ENCODE data around the gene SLC2A9.

SLC2A9 gene

DNA sequence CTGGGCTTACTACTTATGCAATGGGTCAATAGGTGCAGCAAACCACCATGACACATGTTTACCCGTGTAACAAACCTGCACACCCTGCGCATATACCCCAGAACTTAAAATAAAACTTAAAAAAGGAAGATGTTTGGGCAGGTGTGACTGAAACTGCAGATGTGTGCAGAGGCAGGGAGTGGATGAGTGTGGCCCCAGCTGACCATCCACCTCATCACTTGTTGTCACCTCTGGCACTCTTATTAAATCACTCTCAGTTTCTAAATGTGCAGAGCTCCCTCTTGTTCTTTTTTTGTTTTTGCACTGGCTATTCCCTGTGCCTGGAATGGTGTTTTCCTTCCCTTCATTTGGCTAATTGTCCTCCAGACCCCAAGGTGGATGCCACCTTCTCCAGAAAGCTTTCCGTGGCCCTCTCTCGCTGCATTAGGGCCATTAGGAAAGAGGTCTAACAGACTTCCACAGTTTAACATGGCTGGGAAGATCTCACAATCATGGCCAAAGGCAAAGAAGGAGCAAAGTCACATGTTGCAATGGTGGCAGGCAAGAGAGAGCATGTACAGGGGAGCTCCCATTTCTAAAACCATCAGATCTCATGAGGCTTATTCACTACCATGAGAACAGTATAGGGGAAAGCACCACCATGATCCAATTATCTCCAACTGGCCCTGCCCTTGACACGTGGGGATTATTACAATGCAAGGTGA lies 58.5 kb downstream of the SLC2A9 start:
- H3K4me3 ChIP-seq (ENCODE audit: low read depth, low read length): no peak overlapping the region
- H2AFZ ChIP-seq (ENCODE audit: low read length, unreplicated experiment): no peak overlapping the region
- H3K27ac ChIP-seq (ENCODE audit: low read depth, low read length): no peak overlapping the region
- H3K27me3 ChIP-seq (ENCODE audit: insufficient read depth, low read length): no peaks in the 10 kb centered on the region
- H3K79me2 ChIP-seq (ENCODE audit: control insufficient read depth, insufficient read depth, low read length, unreplicated experiment): no peaks in the 10 kb centered on the region
- no peaks in the 10 kb centered on the region for H3K4me1 ChIP-seq (ENCODE audit: control insufficient read depth, insufficient read depth, low read length, unreplicated experiment)
- no peaks in the 10 kb centered on the region for H3K36me3 ChIP-seq (ENCODE audit: insufficient read depth, low read length)

DNA sequence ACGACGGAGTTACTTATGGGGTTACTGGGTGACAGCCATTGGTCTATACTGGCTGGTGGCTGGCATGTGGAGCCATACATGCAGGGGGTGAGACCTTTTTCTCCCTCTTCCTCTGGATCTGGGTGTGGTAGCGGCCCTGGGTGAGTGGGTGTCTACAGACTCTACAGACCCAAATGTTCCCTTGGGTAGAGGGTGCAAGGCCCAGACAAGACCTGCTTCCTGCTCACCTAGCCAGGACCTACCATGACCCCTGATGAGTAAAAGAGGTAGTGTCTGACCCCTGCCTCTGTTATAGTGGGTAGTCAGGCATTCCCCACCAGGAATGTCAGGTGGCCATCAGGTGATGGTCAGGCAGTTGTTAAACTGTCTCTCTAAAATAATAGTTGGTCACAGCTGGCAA lies 66.8 kb downstream of the SLC2A9 start:
- Histone ChIP-seq H3K36me3 (ENCODE audit: insufficient read depth, low read length) (no peaks in the 10 kb centered on the region), H3K4me3 (ENCODE audit: low read depth, low read length) (no peak overlapping the region), H3K4me1 (ENCODE audit: control insufficient read depth, insufficient read depth, low read length, unreplicated experiment) (no peaks in the 10 kb centered on the region), H3K27ac (ENCODE audit: low read depth, low read length) (no peak overlapping the region), H3K27me3 (ENCODE audit: insufficient read depth, low read length) (no peaks in the 10 kb centered on the region), H3K79me2 (ENCODE audit: control insufficient read depth, insufficient read depth, low read length, unreplicated experiment) (no peaks in the 10 kb centered on the region), H2AFZ (ENCODE audit: low read length, unreplicated experiment) (no peak overlapping the region)

DNA sequence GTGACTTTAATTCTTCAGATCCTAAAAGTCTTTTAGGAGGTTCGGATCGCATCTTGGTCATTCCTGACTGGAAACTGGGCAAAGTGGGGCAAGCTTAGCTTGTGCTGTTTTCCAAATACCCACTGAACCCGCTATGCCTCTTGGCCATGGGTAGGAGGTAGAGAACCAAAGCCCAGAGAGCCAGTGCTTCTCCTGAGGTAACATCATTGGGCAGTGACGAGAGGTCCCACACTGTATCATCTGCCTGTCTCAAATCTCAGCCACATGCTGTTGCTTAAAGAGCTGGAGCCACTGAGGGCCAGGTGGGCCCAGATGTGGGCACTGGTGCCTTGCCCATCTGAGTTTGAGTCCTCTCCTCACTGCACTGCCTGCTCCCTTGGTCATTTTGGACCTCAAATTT lies 68.2 kb downstream of the SLC2A9 start:
- no peaks in the 10 kb centered on the region for H3K36me3 ChIP-seq (ENCODE audit: insufficient read depth, low read length)
- no peaks in the 10 kb centered on the region for H3K4me1 ChIP-seq (ENCODE audit: control insufficient read depth, insufficient read depth, low read length, unreplicated experiment)
- no peak overlapping the region for H2AFZ ChIP-seq (ENCODE audit: low read length, unreplicated experiment)

DNA sequence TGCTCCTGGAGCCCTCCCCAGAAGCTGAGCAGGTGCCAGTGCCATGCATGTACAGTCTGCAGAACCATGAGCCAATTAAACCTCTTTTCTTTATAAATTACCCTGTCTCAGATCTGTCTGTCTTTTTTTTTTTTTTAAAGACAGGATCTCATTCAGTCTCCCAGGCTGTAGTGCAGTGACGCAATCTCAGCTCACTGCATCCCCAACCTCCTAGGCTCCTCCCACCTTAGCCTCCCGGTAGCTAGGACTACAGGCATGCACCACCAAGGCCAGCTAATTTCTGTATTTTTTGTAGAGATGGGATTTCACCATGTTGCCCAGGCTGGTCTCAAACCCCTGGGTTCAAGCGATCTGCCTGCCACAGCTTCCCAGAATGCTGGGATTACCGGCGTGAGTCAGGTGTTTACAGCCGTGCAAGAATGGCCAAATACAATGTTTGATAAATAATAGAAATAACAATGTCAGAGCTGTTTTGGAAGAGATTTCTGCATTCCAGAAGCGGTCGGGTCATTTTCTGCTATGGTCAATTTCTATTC lies 68.8 kb downstream of the SLC2A9 start:
- Histone ChIP-seq H3K36me3 (ENCODE audit: insufficient read depth, low read length) (no peaks in the 10 kb centered on the region), H3K4me3 (ENCODE audit: low read depth, low read length) (no peak overlapping the region), H3K4me1 (ENCODE audit: control insufficient read depth, insufficient read depth, low read length, unreplicated experiment) (no peaks in the 10 kb centered on the region), H3K27me3 (ENCODE audit: insufficient read depth, low read length) (no peaks in the 10 kb centered on the region), H3K79me2 (ENCODE audit: control insufficient read depth, insufficient read depth, low read length, unreplicated experiment) (no peaks in the 10 kb centered on the region), H2AFZ (ENCODE audit: low read length, unreplicated experiment) (no peak overlapping the region), H3K27ac (ENCODE audit: low read depth, low read length) (no peak overlapping the region)

More for the DNA sequence above, 68.2 kb downstream of the SLC2A9 start:
- no peak overlapping the region for H3K4me3 ChIP-seq (ENCODE audit: low read depth, low read length)
- no peaks in the 10 kb centered on the region for H3K79me2 ChIP-seq (ENCODE audit: control insufficient read depth, insufficient read depth, low read length, unreplicated experiment)
- no peaks in the 10 kb centered on the region for H3K27me3 ChIP-seq (ENCODE audit: insufficient read depth, low read length)
- no peak overlapping the region for H3K27ac ChIP-seq (ENCODE audit: low read depth, low read length)

DNA sequence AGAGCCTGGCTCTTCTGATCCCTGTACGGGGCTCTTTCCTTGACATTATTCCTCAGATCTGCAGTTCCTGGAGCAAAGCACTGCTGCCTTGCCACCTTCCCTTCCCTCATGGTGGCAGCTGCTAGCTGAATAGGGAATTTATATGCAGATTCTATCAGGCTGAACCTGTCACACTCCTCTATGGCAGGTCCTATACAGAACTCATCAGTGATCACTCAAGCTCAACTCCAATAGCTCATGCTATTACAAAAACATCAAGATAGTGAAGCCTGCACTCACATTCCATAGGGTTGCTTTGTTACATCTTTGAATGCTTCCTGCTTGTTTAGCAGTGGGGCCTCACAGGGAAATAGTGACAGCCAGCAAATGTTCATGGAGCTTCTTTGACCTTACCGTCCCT lies 71.7 kb downstream of the SLC2A9 start:
- Histone ChIP-seq H3K79me2 (ENCODE audit: control insufficient read depth, insufficient read depth, low read length, unreplicated experiment) (no peaks in the 10 kb centered on the region), H3K27ac (ENCODE audit: low read depth, low read length) (no peak overlapping the region), H3K36me3 (ENCODE audit: insufficient read depth, low read length) (no peaks in the 10 kb centered on the region), H3K4me3 (ENCODE audit: low read depth, low read length) (no peak overlapping the region), H3K27me3 (ENCODE audit: insufficient read depth, low read length) (no peaks in the 10 kb centered on the region), H2AFZ (ENCODE audit: low read length, unreplicated experiment) (no peak overlapping the region), H3K4me1 (ENCODE audit: control insufficient read depth, insufficient read depth, low read length, unreplicated experiment) (no peaks in the 10 kb centered on the region)

DNA sequence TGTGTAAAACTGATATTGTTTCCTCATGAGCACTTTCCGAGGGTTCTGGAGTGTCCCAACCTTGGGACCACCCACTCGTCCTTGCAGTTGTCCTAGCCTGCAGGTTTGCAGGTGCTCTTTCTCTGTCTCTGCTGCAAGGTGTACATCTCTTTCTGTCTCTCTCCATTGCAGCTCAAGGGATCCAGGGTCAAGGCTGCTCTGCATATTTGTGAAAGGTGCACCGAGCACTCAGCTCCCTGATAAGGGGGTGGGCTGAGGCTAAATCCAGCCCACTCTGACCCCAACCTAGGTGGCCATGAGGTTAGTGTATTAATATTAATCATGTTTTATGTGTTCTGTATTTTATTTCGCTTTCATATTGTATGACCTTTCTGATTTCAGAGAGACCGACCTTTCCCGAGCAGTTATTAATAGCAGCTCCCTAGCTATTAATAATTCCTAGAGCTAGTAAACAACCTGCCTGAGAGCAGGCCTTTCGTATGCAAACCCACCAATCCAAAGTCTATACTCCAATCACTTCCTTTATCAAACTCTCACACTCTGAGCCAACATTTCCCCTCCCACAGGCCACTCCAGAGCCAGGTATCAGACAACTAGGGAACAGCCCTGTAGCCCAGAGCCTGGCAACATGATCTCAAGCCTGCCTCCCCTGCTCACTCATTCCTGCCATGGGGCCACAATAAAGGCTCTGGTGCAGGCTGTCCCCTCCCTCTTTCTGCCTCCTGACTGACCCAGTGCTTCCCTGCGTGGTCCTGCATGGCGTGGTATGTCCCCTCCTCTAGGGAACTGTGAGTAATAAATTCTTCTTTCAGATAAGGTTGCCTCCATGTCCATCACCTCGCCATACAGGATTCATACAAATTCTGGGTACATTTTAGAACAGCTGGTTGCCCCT lies 73.9 kb downstream of the SLC2A9 start:
- Histone ChIP-seq H3K27me3 (ENCODE audit: insufficient read depth, low read length) (no peaks in the 10 kb centered on the region), H3K27ac (ENCODE audit: low read depth, low read length) (no peak overlapping the region), H3K4me1 (ENCODE audit: control insufficient read depth, insufficient read depth, low read length, unreplicated experiment) (no peaks in the 10 kb centered on the region), H3K4me3 (ENCODE audit: low read depth, low read length) (no peak overlapping the region), H3K36me3 (ENCODE audit: insufficient read depth, low read length) (no peaks in the 10 kb centered on the region), H3K79me2 (ENCODE audit: control insufficient read depth, insufficient read depth, low read length, unreplicated experiment) (no peaks in the 10 kb centered on the region), H2AFZ (ENCODE audit: low read length, unreplicated experiment) (no peak overlapping the region)

DNA sequence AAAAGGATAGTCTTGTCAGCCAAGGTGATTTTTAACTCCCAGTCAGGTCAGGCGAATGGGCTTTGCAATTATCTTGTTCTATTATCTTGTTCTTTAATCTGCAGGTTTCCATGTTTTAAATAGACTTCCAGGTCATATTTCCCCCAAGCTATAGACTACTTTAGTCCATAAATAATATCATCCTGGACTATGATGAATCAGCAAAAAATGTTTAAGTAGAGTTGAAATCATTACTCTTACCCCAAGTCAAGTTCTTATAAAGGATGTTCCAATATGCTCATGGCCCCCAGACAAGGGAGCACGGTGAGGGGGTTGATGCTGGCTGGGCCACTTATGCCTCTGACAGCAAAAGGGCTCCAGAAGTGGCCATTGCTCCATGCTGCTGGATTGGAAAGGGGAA lies 75.1 kb downstream of the SLC2A9 start:
- Histone ChIP-seq H3K4me1 (ENCODE audit: control insufficient read depth, insufficient read depth, low read length, unreplicated experiment) (no peaks in the 10 kb centered on the region), H3K36me3 (ENCODE audit: insufficient read depth, low read length) (no peaks in the 10 kb centered on the region), H3K79me2 (ENCODE audit: control insufficient read depth, insufficient read depth, low read length, unreplicated experiment) (no peaks in the 10 kb centered on the region), H3K27me3 (ENCODE audit: insufficient read depth, low read length) (no peaks in the 10 kb centered on the region), H3K27ac (ENCODE audit: low read depth, low read length) (no peak overlapping the region), H3K4me3 (ENCODE audit: low read depth, low read length) (no peak overlapping the region), H2AFZ (ENCODE audit: low read length, unreplicated experiment) (no peak overlapping the region)

DNA sequence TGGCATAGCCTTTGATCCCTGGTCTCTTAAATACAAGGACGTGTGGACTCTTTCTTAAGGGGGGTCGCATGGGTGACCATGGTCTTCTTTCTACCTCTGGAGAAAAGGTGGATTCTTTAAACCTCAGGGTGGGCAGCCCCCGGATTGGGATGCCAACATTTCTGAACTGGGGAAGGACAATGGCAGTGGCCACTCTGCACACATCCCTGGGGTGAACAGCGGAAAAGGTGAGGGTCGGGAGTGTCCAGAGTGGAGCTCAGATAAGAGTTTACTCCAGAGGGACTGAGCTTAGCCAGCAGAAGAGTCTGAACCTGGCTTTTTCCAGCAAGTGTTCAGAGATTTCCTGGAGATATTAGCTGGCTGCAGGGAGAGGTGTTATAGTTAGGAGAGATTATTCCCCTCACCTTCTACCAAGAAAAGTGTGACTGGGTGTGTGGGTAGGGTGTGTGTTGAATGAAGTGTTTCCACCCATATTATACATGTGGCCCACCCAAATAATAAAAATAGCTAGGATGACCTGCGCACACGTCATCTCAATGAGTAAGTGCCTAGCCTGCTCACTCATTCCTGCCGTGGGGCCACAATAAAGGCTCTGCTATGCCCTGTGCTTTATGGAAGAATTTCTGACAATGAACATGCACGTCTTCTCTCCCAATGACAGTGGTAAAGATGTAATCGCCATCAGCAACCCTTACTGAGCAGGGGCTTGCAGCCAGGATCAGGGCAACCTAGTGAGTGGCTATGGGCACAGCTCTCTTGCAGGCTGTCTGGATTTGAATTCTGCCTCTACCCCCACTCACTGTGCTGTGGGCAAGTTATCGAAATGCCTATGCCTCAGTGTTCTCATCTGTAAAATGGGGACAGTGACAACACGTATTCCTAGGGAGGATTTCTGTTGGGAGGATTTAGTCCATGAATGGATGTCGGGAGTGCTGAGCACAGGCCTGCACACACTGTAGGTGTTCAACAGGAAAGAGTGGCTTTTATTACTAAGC lies 76.6 kb downstream of the SLC2A9 start:
- Histone ChIP-seq H3K79me2 (ENCODE audit: control insufficient read depth, insufficient read depth, low read length, unreplicated experiment) (no peaks in the 10 kb centered on the region), H2AFZ (ENCODE audit: low read length, unreplicated experiment) (no peak overlapping the region), H3K4me3 (ENCODE audit: low read depth, low read length) (no peak overlapping the region), H3K36me3 (ENCODE audit: insufficient read depth, low read length) (no peaks in the 10 kb centered on the region), H3K27ac (ENCODE audit: low read depth, low read length) (no peak overlapping the region), H3K4me1 (ENCODE audit: control insufficient read depth, insufficient read depth, low read length, unreplicated experiment) (no peaks in the 10 kb centered on the region), H3K27me3 (ENCODE audit: insufficient read depth, low read length) (no peaks in the 10 kb centered on the region)

DNA sequence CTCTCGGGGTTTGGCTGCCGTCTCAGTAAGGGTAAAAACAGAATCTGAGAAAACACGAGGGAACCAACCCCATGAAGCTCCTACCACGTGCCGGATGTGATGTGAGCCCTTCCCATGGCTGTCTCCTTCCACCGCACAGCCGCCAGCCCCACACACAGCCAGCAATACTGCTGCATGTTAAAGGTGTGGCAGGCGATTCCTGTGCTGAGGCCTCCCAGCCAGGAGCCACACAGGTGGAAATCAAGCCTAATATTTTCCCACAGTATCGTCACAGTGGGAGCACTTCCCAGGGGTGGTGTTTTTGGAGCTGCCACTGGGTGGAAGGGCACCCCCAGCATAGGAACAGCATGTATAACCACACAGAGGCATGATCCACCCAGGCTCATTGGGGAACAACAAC lies 77.5 kb downstream of the SLC2A9 start:
- Histone ChIP-seq H3K4me3 (ENCODE audit: low read depth, low read length) (no peak overlapping the region), H3K79me2 (ENCODE audit: control insufficient read depth, insufficient read depth, low read length, unreplicated experiment) (no peaks in the 10 kb centered on the region), H3K4me1 (ENCODE audit: control insufficient read depth, insufficient read depth, low read length, unreplicated experiment) (no peaks in the 10 kb centered on the region), H3K36me3 (ENCODE audit: insufficient read depth, low read length) (no peaks in the 10 kb centered on the region), H3K27me3 (ENCODE audit: insufficient read depth, low read length) (no peaks in the 10 kb centered on the region), H2AFZ (ENCODE audit: low read length, unreplicated experiment) (no peak overlapping the region), H3K27ac (ENCODE audit: low read depth, low read length) (no peak overlapping the region)

DNA sequence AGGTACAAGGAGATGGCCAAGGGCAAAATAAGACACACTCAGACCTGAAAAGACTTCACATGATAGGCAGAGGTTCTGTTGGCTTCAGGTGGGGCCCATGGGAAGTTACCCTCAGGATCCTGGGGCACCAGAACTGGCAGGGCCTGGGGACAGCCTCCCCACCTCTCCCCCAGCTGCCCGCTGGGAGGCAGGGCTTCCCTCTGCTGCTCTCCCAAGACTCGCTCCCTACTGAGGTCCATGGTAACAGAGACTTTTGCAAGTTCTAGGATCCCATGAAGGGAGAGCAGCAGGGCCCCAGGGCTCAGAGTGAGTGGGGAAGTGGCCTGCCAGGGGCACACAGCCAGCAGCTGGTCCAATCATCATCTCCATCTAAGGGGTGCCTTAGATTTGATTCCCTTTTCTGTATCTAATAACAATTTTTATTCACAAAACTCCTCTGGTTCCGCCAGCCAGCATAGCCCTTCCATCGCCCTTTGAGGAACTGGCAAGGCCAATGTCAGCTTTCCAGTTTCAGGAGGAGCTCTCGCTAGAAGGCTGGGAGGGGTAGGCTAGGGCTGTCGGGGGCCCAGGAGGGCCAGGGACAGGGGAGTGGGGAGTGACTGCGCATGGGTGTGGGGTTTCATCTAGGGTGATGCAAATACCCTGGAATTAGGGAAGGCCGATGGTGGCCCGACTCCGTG lies 78.2 kb downstream of the SLC2A9 start:
- Histone ChIP-seq H3K36me3 (ENCODE audit: insufficient read depth, low read length) (no peaks in the 10 kb centered on the region), H3K79me2 (ENCODE audit: control insufficient read depth, insufficient read depth, low read length, unreplicated experiment) (no peaks in the 10 kb centered on the region)

More for the DNA sequence above, 78.2 kb downstream of the SLC2A9 start:
- Histone ChIP-seq H3K27ac (ENCODE audit: low read depth, low read length) (no peak overlapping the region), H3K4me1 (ENCODE audit: control insufficient read depth, insufficient read depth, low read length, unreplicated experiment) (no peaks in the 10 kb centered on the region), H2AFZ (ENCODE audit: low read length, unreplicated experiment) (no peak overlapping the region), H3K27me3 (ENCODE audit: insufficient read depth, low read length) (no peaks in the 10 kb centered on the region), H3K4me3 (ENCODE audit: low read depth, low read length) (no peak overlapping the region)

Measured in ACC112 (cell line).